ENCODE results near the gene DCUN1D1.

The DCUN1D1 gene

GRCh38 chr3:183013856-183014255 is 33.5 kb upstream of the DCUN1D1 start:
- Histone ChIP-seq H3K79me2 (ENCODE audit: insufficient read depth, low read length) (no peaks in the 10 kb centered on the region), H3K4me3 (ENCODE audit: insufficient read depth, low read length, poor library complexity, severe bottlenecking) (no peak overlapping the region), H3K27ac (ENCODE audit: low read depth, low read length) (no peak overlapping the region), H3F3A (ENCODE audit: insufficient read depth) (no peaks in the 10 kb centered on the region), H3K4me2 (ENCODE audit: low read depth, low read length, poor library complexity, severe bottlenecking) (no peak overlapping the region), H3K27me3 (ENCODE audit: low read length) (no peaks in the 10 kb centered on the region), H3K9me3 (ENCODE audit: insufficient read depth, low read length) (no peaks in the 10 kb centered on the region), H4K20me1 (ENCODE audit: low read depth, low read length) (no peaks in the 10 kb centered on the region), H3K36me3 (ENCODE audit: low read length) (peaks cover 5% of the 10 kb centered on the region; the same call in 1 of the 2 replicates), H2AFZ (ENCODE audit: low read depth, low read length, severe bottlenecking) (no peak overlapping the region), H3K9me2 (replicated peaks; ENCODE audit: insufficient read depth, low read length) (no peaks in the 10 kb centered on the region), H3K9ac (ENCODE audit: low read length) (no peak overlapping the region)
- TF ChIP-seq CTCF (IDR thresholded peaks at IDR 0.05; ENCODE audit: insufficient read depth, low read length, poor library complexity, severe bottlenecking) (no peak), EZH2phosphoT487 (conservative IDR thresholded peaks at IDR 0.05; ENCODE audit: low read length) (no peak)

GRCh38 chr3:183013074-183013473 is 32.7 kb upstream of the DCUN1D1 start:
- Histone ChIP-seq H3K4me3 (ENCODE audit: insufficient read depth, low read length, poor library complexity, severe bottlenecking) (no peak overlapping the region), H4K20me1 (ENCODE audit: low read depth, low read length) (no peaks in the 10 kb centered on the region), H3K4me2 (ENCODE audit: low read depth, low read length, poor library complexity, severe bottlenecking) (no peak overlapping the region)

GRCh38 chr3:183008800-183009199 is 28.5 kb upstream of the DCUN1D1 start:
- H3K36me3 ChIP-seq (ENCODE audit: low read length), result no peaks in the 10 kb centered on the region
- no peaks in the 10 kb centered on the region for H3F3A ChIP-seq (ENCODE audit: insufficient read depth)
- H3K9ac ChIP-seq (ENCODE audit: low read length), result no peak overlapping the region
- no peaks in the 10 kb centered on the region for H3K79me2 ChIP-seq (ENCODE audit: insufficient read depth, low read length)
- no peaks in the 10 kb centered on the region for H3K9me3 ChIP-seq (ENCODE audit: insufficient read depth, low read length)
- no peak overlapping the region for H3K27ac ChIP-seq (ENCODE audit: low read depth, low read length)
- H3K4me2 ChIP-seq (ENCODE audit: low read depth, low read length, poor library complexity, severe bottlenecking), result no peak overlapping the region
- H2AFZ ChIP-seq (ENCODE audit: low read depth, low read length, severe bottlenecking), result no peak overlapping the region
- no peak overlapping the region for H3K4me3 ChIP-seq (ENCODE audit: insufficient read depth, low read length, poor library complexity, severe bottlenecking)
- H3K27me3 ChIP-seq (ENCODE audit: low read length), result no peaks in the 10 kb centered on the region
- no peak for TF ChIP-seq EZH2phosphoT487 (conservative IDR thresholded peaks at IDR 0.05; ENCODE audit: low read length)
- no peak for TF ChIP-seq CTCF (IDR thresholded peaks at IDR 0.05; ENCODE audit: insufficient read depth, low read length, poor library complexity, severe bottlenecking)
- no peaks in the 10 kb centered on the region for H4K20me1 ChIP-seq (ENCODE audit: low read depth, low read length)
- no peaks in the 10 kb centered on the region for H3K9me2 ChIP-seq (replicated peaks; ENCODE audit: insufficient read depth, low read length)

More at GRCh38 chr3:183013074-183013473, 32.7 kb upstream of the DCUN1D1 start:
- H2AFZ ChIP-seq (ENCODE audit: low read depth, low read length, severe bottlenecking), result no peak overlapping the region
- no peaks in the 10 kb centered on the region for H3K9me3 ChIP-seq (ENCODE audit: insufficient read depth, low read length)
- TF ChIP-seq EZH2phosphoT487 (conservative IDR thresholded peaks at IDR 0.05; ENCODE audit: low read length), result no peak
- TF ChIP-seq CTCF (IDR thresholded peaks at IDR 0.05; ENCODE audit: insufficient read depth, low read length, poor library complexity, severe bottlenecking), result no peak
- no peak overlapping the region for H3K27ac ChIP-seq (ENCODE audit: low read depth, low read length)
- no peaks in the 10 kb centered on the region for H3F3A ChIP-seq (ENCODE audit: insufficient read depth)
- H3K36me3 ChIP-seq (ENCODE audit: low read length), result peaks cover 5% of the 10 kb centered on the region; the same call in 1 of the 2 replicates
- H3K79me2 ChIP-seq (ENCODE audit: insufficient read depth, low read length), result no peaks in the 10 kb centered on the region
- H3K9ac ChIP-seq (ENCODE audit: low read length), result no peak overlapping the region
- no peaks in the 10 kb centered on the region for H3K27me3 ChIP-seq (ENCODE audit: low read length)
- no peaks in the 10 kb centered on the region for H3K9me2 ChIP-seq (replicated peaks; ENCODE audit: insufficient read depth, low read length)

Data from SU-DHL-6 (cell line).